ENCODE measurements around the gene SSH3. TPM values are rescaled to one million over a fixed set of nuclear protein-coding genes. Genes with fewer than 3 reads are reported as not detected.

The SSH3 gene
- total RNA-seq, 1 experiment from 2014 or later, result 0.82 TPM

- Histone ChIP-seq H3K4me3 (ENCODE audit: low read length) (no peak overlapping the region), H3K27ac (ENCODE audit: low read length) (peak overlapping the region; percentile 99), H3K36me3 (ENCODE audit: insufficient read depth, low read length) (peaks cover 9% of the 10 kb centered on the region; the same call in 1 of the 2 replicates), H4K20me1 (ENCODE audit: insufficient read depth, low read depth, low read length) (peaks cover 8% of the 10 kb centered on the region; the same call in 1 of the 2 replicates), H3K9ac (ENCODE audit: low read length) (no peak overlapping the region), H3K4me1 (ENCODE audit: low read length) (peaks cover 47% of the 10 kb centered on the region), H3K9me2 (replicated peaks; ENCODE audit: insufficient read depth, low read length) (no peaks in the 10 kb centered on the region), H3K27me3 (ENCODE audit: low read length) (no peaks in the 10 kb centered on the region), H2AFZ (ENCODE audit: low read length) (no peak overlapping the region), H3K9me3 (ENCODE audit: low read length) (no peaks in the 10 kb centered on the region), H3K4me2 (ENCODE audit: low read depth, low read length, poor library complexity, severe bottlenecking) (no peak overlapping the region), H3K79me2 (ENCODE audit: low read length) (no peaks in the 10 kb centered on the region)
- peak; percentile 55 for DNase-seq
Observed at GRCh38 chr11:67347964-67348749, 44.8 kb downstream of the SSH3 start.

GRCh38 chr11:67349036-67349435, 45.7 kb downstream of the SSH3 start:
- H3K4me1 ChIP-seq (ENCODE audit: low read length), result peaks cover 51% of the 10 kb centered on the region
- peak overlapping the region; percentile 99 for H3K27ac ChIP-seq (ENCODE audit: low read length)
- no peak overlapping the region for H3K4me3 ChIP-seq (ENCODE audit: low read length)
- peak; percentile 54 for DNase-seq
- no peaks in the 10 kb centered on the region for H3K9me2 ChIP-seq (replicated peaks; ENCODE audit: insufficient read depth, low read length)
- H3K27me3 ChIP-seq (ENCODE audit: low read length), result no peaks in the 10 kb centered on the region
- H3K9ac ChIP-seq (ENCODE audit: low read length), result no peak overlapping the region
- no peak overlapping the region for H3K4me2 ChIP-seq (ENCODE audit: low read depth, low read length, poor library complexity, severe bottlenecking)
- H3K79me2 ChIP-seq (ENCODE audit: low read length), result no peaks in the 10 kb centered on the region
- H3K36me3 ChIP-seq (ENCODE audit: insufficient read depth, low read length), result peaks cover 9% of the 10 kb centered on the region; the same call in 1 of the 2 replicates
- H4K20me1 ChIP-seq (ENCODE audit: insufficient read depth, low read depth, low read length), result peaks cover 8% of the 10 kb centered on the region; the same call in 1 of the 2 replicates
- no peak overlapping the region for H2AFZ ChIP-seq (ENCODE audit: low read length)
- no peaks in the 10 kb centered on the region for H3K9me3 ChIP-seq (ENCODE audit: low read length)

- Histone ChIP-seq H3K27me3 (ENCODE audit: low read length) (no peaks in the 10 kb centered on the region), H3K4me1 (ENCODE audit: low read length) (peaks cover 55% of the 10 kb centered on the region), H3K9me3 (ENCODE audit: low read length) (no peaks in the 10 kb centered on the region), H3K36me3 (ENCODE audit: insufficient read depth, low read length) (peaks cover 9% of the 10 kb centered on the region; the same call in 1 of the 2 replicates), H2AFZ (ENCODE audit: low read length) (no peak overlapping the region), H3K27ac (ENCODE audit: low read length) (peak overlapping the region; percentile 99), H3K9ac (ENCODE audit: low read length) (no peak overlapping the region; the same call in 1 of the 2 replicates), H3K4me2 (ENCODE audit: low read depth, low read length, poor library complexity, severe bottlenecking) (no peak overlapping the region), H3K9me2 (replicated peaks; ENCODE audit: insufficient read depth, low read length) (no peaks in the 10 kb centered on the region), H3K4me3 (ENCODE audit: low read length) (no peak overlapping the region), H3K79me2 (ENCODE audit: low read length) (no peaks in the 10 kb centered on the region), H4K20me1 (ENCODE audit: insufficient read depth, low read depth, low read length) (peaks cover 8% of the 10 kb centered on the region; the same call in 1 of the 2 replicates)
- peak; percentile 43 for DNase-seq
Observed at GRCh38 chr11:67349457-67349856, 46.1 kb downstream of the SSH3 start.

- Histone ChIP-seq H3K4me2 (ENCODE audit: low read depth, low read length, poor library complexity, severe bottlenecking) (no peak overlapping the region), H3K9me2 (replicated peaks; ENCODE audit: insufficient read depth, low read length) (no peaks in the 10 kb centered on the region), H3K4me3 (ENCODE audit: low read length) (no peak overlapping the region), H3K4me1 (ENCODE audit: low read length) (peaks cover 61% of the 10 kb centered on the region), H2AFZ (ENCODE audit: low read length) (no peak overlapping the region), H3K27ac (ENCODE audit: low read length) (peak overlapping the region; percentile 99), H3K9ac (ENCODE audit: low read length) (no peak overlapping the region; the same call in 1 of the 2 replicates), H3K9me3 (ENCODE audit: low read length) (no peaks in the 10 kb centered on the region), H3K79me2 (ENCODE audit: low read length) (no peaks in the 10 kb centered on the region), H3K27me3 (ENCODE audit: low read length) (no peaks in the 10 kb centered on the region), H4K20me1 (ENCODE audit: insufficient read depth, low read depth, low read length) (peaks cover 8% of the 10 kb centered on the region; the same call in 1 of the 2 replicates), H3K36me3 (ENCODE audit: insufficient read depth, low read length) (peaks cover 9% of the 10 kb centered on the region; the same call in 1 of the 2 replicates)
- peak; percentile 73 for DNase-seq
Observed at GRCh38 chr11:67349928-67350465, 46.7 kb downstream of the SSH3 start.

DNA sequence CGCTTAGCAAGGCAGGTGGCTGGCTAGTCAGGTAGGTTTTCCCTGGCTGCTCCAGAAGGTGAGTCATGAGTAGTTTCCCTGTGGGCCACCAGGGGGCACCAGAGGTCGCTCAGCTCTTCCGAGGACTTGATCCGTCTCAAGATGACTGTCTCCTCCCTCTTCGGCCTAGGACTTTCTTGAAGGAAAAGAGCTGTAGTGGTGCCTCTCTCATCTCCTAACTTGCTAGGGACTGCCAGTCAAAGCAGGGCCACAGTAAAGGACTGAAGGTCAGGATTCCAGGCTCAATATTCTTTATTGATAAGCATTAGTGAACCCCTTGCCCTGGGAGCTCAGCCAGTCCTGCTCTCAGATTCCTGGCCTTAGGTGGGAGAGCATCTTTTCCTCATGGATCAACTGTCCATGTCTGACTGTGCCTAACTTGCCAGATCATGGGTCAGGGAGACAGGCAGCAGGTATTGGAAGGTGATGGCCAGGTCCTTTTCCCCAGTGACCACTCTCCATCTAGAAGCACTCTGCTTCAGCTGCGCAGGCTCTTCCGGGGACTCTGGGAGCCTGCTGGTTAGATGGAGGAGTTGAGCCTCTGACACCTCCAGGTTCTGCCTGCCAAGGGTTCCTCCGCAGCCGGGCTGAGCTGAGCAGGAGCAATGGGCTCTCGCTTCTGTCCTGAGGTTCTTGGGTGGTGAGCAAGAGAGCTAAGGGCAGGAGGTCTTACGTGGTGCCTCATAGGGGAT, 48.1 kb downstream of the SSH3 start:
- Histone ChIP-seq H3K9ac (ENCODE audit: low read length) (peak overlapping the region; percentile 96), H3K9me2 (replicated peaks; ENCODE audit: insufficient read depth, low read length) (no peaks in the 10 kb centered on the region), H4K20me1 (ENCODE audit: insufficient read depth, low read depth, low read length) (peaks cover 8% of the 10 kb centered on the region; the same call in 1 of the 2 replicates), H3K9me3 (ENCODE audit: low read length) (no peaks in the 10 kb centered on the region), H2AFZ (ENCODE audit: low read length) (no peak overlapping the region), H3K27ac (ENCODE audit: low read length) (peak overlapping the region; percentile 99), H3K4me2 (ENCODE audit: low read depth, low read length, poor library complexity, severe bottlenecking) (peak overlapping the region; percentile 85), H3K36me3 (ENCODE audit: insufficient read depth, low read length) (peaks cover 9% of the 10 kb centered on the region; the same call in 1 of the 2 replicates), H3K79me2 (ENCODE audit: low read length) (no peaks in the 10 kb centered on the region), H3K4me1 (ENCODE audit: low read length) (peaks cover 75% of the 10 kb centered on the region), H3K27me3 (ENCODE audit: low read length) (no peaks in the 10 kb centered on the region), H3K4me3 (ENCODE audit: low read length) (peak overlapping the region; percentile 82)
- peak; percentile 93 for DNase-seq

GRCh38 chr11:67352546-67353316, 49.4 kb downstream of the SSH3 start:
- peak; percentile 80 for DNase-seq
- Histone ChIP-seq H3K79me2 (ENCODE audit: low read length) (no peaks in the 10 kb centered on the region), H3K4me1 (ENCODE audit: low read length) (peaks cover 88% of the 10 kb centered on the region), H3K4me3 (ENCODE audit: low read length) (peak overlapping the region; percentile 82), H4K20me1 (ENCODE audit: insufficient read depth, low read depth, low read length) (peaks cover 8% of the 10 kb centered on the region; the same call in 1 of the 2 replicates), H3K36me3 (ENCODE audit: insufficient read depth, low read length) (peaks cover 9% of the 10 kb centered on the region; the same call in 1 of the 2 replicates), H3K27me3 (ENCODE audit: low read length) (no peaks in the 10 kb centered on the region), H3K4me2 (ENCODE audit: low read depth, low read length, poor library complexity, severe bottlenecking) (peak overlapping the region; percentile 85), H2AFZ (ENCODE audit: low read length) (no peak overlapping the region), H3K9ac (ENCODE audit: low read length) (peak overlapping the region; percentile 96), H3K27ac (ENCODE audit: low read length) (peak overlapping the region; percentile 99), H3K9me2 (replicated peaks; ENCODE audit: insufficient read depth, low read length) (no peaks in the 10 kb centered on the region), H3K9me3 (ENCODE audit: low read length) (no peaks in the 10 kb centered on the region)

GRCh38 chr11:67353317-67354074, 50.2 kb downstream of the SSH3 start, which contains the start of gene POLD4:
TSS of gene POLD4 (minus strand) at chr11:67353546. CDS start at chr11:67353399, 147 bp downstream.
- H3K9ac ChIP-seq (ENCODE audit: low read length), result peak within 1 kb of the TSS; percentile 96
- no peaks in the 10 kb centered on the region for H3K9me3 ChIP-seq (ENCODE audit: low read length)
- H4K20me1 ChIP-seq (ENCODE audit: insufficient read depth, low read depth, low read length), result peaks cover 8% of the 10 kb centered on the region; the same call in 1 of the 2 replicates
- H3K36me3 ChIP-seq (ENCODE audit: insufficient read depth, low read length), result peaks cover 9% of the 10 kb centered on the region; the same call in 1 of the 2 replicates
- peak within 1 kb of the TSS; percentile 85 for H3K4me2 ChIP-seq (ENCODE audit: low read depth, low read length, poor library complexity, severe bottlenecking)
- no peaks in the 10 kb centered on the region for H3K27me3 ChIP-seq (ENCODE audit: low read length)
- H3K27ac ChIP-seq (ENCODE audit: low read length), result peak within 1 kb of the TSS; percentile 100
- no peaks in the 10 kb centered on the region for H3K79me2 ChIP-seq (ENCODE audit: low read length)
- no peak within 1 kb of the TSS for H2AFZ ChIP-seq (ENCODE audit: low read length)
- peaks cover 91% of the 10 kb centered on the region for H3K4me1 ChIP-seq (ENCODE audit: low read length)
- H3K9me2 ChIP-seq (replicated peaks; ENCODE audit: insufficient read depth, low read length), result no peaks in the 10 kb centered on the region
- DNase-seq, result peak; percentile 100
- H3K4me3 ChIP-seq (ENCODE audit: low read length), result peak within 1 kb of the TSS; percentile 82
